K562 (cell line): ENCODE results near the gene HNRNPF. TPM values are rescaled to one million over a fixed set of nuclear protein-coding genes. Genes with fewer than 3 reads are reported as not detected.
A peak's percentile ranks its signal among the peaks of the same experiment; 100 is the strongest.

ENCODE experiments used
- ADNP ChIP-seq: fragments of 200-800 bp; sonication (Bioruptor generic); IDR thresholded peaks from 2 replicates; pipeline ENCODE4 v1.6.1; 2016; ENCODE audit warnings: missing genetic modification characterization, missing compliant biosample characterization
- BRD9 ChIP-seq: fragments of 450-650 bp; IDR thresholded peaks from 2 replicates; pipeline ENCODE4 v1.6.1; 2018; ENCODE audit warnings: low read depth; ENCODE audit not compliant: partially characterized antibody
- COPS2 ChIP-seq: fragments of 450-650 bp; conservative IDR thresholded peaks from 2 replicates; pipeline ENCODE4 v1.6.1; 2016; ENCODE audit warnings: mild to moderate bottlenecking, moderate library complexity
- CSDE1 ChIP-seq, 2 experiments: fragments of 450-650 bp; IDR thresholded peaks; 2 replicates each; pipeline ENCODE4 v1.6.1; 2016; ENCODE audit warnings: mild to moderate bottlenecking in 1 of 2
- DIDO1 ChIP-seq: fragments of 450-650 bp; IDR thresholded peaks from 2 replicates; pipeline ENCODE4 v1.6.1; 2016; ENCODE audit warnings: low read depth, missing biosample characterization, missing genetic modification characterization
- FOXJ2 ChIP-seq: fragments of 200-800 bp; sonication (Bioruptor generic); IDR thresholded peaks from 2 replicates; pipeline ENCODE4 v1.6.1; 2016; ENCODE audit warnings: missing genetic modification characterization, missing compliant biosample characterization
- KDM2B ChIP-seq: fragments of 250-450 bp; sonication (Bioruptor Pico); IDR thresholded peaks from 2 replicates; pipeline ENCODE4 v1.8.0; 2021; ENCODE audit warnings: mild to moderate bottlenecking, moderate library complexity
- MAFK ChIP-seq: IDR thresholded peaks from 2 replicates; pipeline ENCODE4 v1.6.1; 2011; ENCODE audit warnings: low read length, improper control_type of control experiment
- NFE2 ChIP-seq: IDR thresholded peaks from 2 replicates; pipeline ENCODE4 v1.6.1; 2014; ENCODE audit warnings: antibody characterized with exemption, low read depth
- NR2C2 ChIP-seq, 2 experiments: fragments of 200-800 bp in 1 of 2; sonication (Bioruptor generic) in 1 of 2; sonication (generic) in 1 of 2; formaldehyde crosslinking in 1 of 2; IDR thresholded peaks; 2 replicates each; pipeline versions ENCODE4 v1.6.1 to v1.8.0; 2016 to 2022; ENCODE audit warnings: mild to moderate bottlenecking in 1 of 2, missing compliant biosample characterization in 1 of 2, missing genetic modification characterization in 1 of 2, missing genetic modification reagents in 1 of 2
- NUFIP1 ChIP-seq: fragments of 450-650 bp; IDR thresholded peaks from 2 replicates; pipeline ENCODE4 v1.6.1; 2018; ENCODE audit not compliant: partially characterized antibody
- PHF21A ChIP-seq: fragments of 450-650 bp; IDR thresholded peaks from 2 replicates; pipeline ENCODE4 v1.6.1; 2017; ENCODE audit warnings: low read depth, borderline replicate concordance
- RB1 ChIP-seq: fragments of 450-650 bp; IDR thresholded peaks from 2 replicates; pipeline ENCODE4 v1.6.1; 2017; ENCODE audit warnings: low read depth, mild to moderate bottlenecking
- RBM15 ChIP-seq: fragments of 200-400 bp; formaldehyde crosslinking; IDR thresholded peaks from 2 replicates; pipeline ENCODE4 v1.6.1; 2018; ENCODE audit warnings: mild to moderate bottlenecking, low read length, moderate library complexity; ENCODE audit not compliant: insufficient read depth
- SUPT5H ChIP-seq: fragments of 450-650 bp; IDR thresholded peaks from 2 replicates; pipeline ENCODE4 v1.6.1; 2016
- TCF3 ChIP-seq: sonication (generic); formaldehyde crosslinking; IDR thresholded peaks from 2 replicates; pipeline ENCODE4 v1.4.0; 2020; ENCODE audit warnings: mild to moderate bottlenecking, missing genetic modification reagents
- TCF7L2 ChIP-seq: fragments of 150-350 bp; IDR thresholded peaks from 2 replicates; pipeline ENCODE4 v1.6.1; 2016; ENCODE audit warnings: low read depth, mild to moderate bottlenecking, low read length, moderate library complexity
- TGIF2 ChIP-seq: sonication (generic); formaldehyde crosslinking; IDR thresholded peaks from 2 replicates; pipeline ENCODE4 v1.8.1; 2022; ENCODE audit warnings: mild to moderate bottlenecking, missing genetic modification reagents, moderate library complexity
- ZNF133 ChIP-seq: fragments of 250-450 bp; sonication (Bioruptor Pico); IDR thresholded peaks from 2 replicates; pipeline ENCODE4 v1.4.0; 2020; ENCODE audit warnings: mild to moderate bottlenecking
- polyA plus RNA-seq, 8 experiments: library from polyadenylated mRNA; depleted of rRNA in 4 of 8; stranded (reverse) in 5 of 8; unstranded in 3 of 8; fragments of >200 nt; fragmentation: Nextera tagmentation in 2 of 8; fragmentation: Illumina TruSeq in 1 of 8; extraction: Ambion mirVana in 2 of 8; extraction: Trizol in 1 of 8; gene quantifications; 2 replicates each; pipeline versions ENCODE4 v1.2.1 to v1.2.3, GENCODE V29; 2011 to 2014; ENCODE audit warnings: inconsistent platforms in 1 of 8, missing spikeins in 1 of 8
- total RNA-seq, 7 experiments: library from RNA; depleted of rRNA in 6 of 7; stranded (reverse); fragments of >200 nt in 6 of 7; fragmentation: Illumina TruSeq in 2 of 7; extraction: Trizol in 2 of 7; gene quantifications; 2 replicates each; pipeline versions ENCODE4 v1.2.1 to v1.2.3, GENCODE V29; 2011 to 2021; ENCODE audit warnings: low replicate concordance in 1 of 7
- TF ChIP-seq, protein P1 (sequence below): fragments of 250-450 bp; sonication (Bioruptor Pico); IDR thresholded peaks from 2 replicates; pipeline ENCODE4 v1.4.0; 2020; ENCODE audit warnings: mild to moderate bottlenecking
- TF ChIP-seq, protein P2 (sequence below): fragments of 450-650 bp; IDR thresholded peaks from 2 replicates; pipeline ENCODE4 v1.7.0; 2016; ENCODE audit warnings: borderline replicate concordance
- TF ChIP-seq, protein P3 (sequence below): fragments of 250-450 bp; sonication (Bioruptor Pico); IDR thresholded peaks from 2 replicates; pipeline ENCODE4 v1.5.0; 2020; ENCODE audit warnings: mild to moderate bottlenecking, borderline replicate concordance

The HNRNPF gene
- total and polyA plus RNA-seq, 9 of the 15 experiments (the other 6 are each of a cell fraction or from before 2014, with no cell fraction given): 192 to 489 (median 416) TPM

DNA sequence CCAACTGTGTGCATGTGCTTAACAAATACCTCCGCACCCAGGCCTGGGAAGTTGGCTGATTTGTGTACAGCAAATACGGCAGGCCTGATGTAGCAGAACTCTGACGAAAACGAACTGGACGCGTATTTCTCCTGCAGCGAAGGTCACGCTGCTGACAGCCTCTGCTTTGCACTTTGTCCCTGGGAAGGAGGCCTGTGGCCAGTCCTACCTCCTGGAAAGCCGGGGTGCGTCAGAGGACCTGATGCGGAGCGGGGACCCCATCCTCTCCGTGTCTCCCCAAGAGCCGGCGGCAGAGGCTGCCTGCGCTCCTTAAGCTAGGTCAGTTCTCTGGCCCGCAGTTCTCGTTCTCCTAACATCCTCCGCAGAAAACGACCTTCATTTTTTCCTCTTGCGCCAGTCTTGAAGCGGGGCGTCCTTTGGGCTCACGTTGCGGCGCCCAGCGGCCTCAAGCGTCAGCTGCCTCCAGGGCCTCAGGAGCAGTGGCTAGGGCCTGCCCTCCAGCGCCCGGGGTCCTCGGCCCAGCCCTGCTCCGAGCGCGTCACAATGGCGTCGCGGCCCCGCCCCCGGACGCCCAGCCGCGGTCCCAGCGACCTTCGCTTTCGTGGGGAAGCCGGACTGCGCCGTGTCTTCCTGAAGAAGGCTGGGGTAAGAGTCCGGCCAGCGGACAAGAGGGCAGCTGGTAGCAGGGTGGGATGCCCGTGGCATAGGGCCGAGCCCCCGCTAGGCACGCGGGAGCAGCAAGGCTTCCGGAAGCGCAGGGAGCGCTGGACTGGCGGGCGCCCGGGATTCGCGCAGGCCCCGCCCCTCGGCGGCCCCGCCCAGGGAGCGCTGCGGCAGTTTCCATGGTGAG, 27.5 kb upstream of the HNRNPF start, which contains the start of gene ZNF487 (continued):
- peak; percentile 98 for TF ChIP-seq BRD9
- TF ChIP-seq COPS2: no peak
- peak; percentile 29 for TF ChIP-seq PHF21A
- peak; percentile 42; the same call in 1 of the 2 replicates for TF ChIP-seq TCF3 (CRISPR knock-in tag)
- TF ChIP-seq SUPT5H: peak; percentile 91
- peak; percentile 100 for TF ChIP-seq FOXJ2 (tag)
- TF ChIP-seq TCF7L2: no peak
- peak; percentile 61; the same call in 1 of the 2 replicates for TF ChIP-seq NR2C2 (CRISPR knock-in tag; IDR thresholded peaks at IDR 0.05)
- TF ChIP-seq NR2C2 (tag; IDR thresholded peaks at IDR 0.05): peak; percentile 75
- TF ChIP-seq MAFK: 0 out of 2 replicates have a peak, but pooled peaks have one; percentile 14
- 0 out of 2 replicates have a peak, but pooled peaks have one; percentile 29 for TF ChIP-seq DIDO1
- TF ChIP-seq TGIF2: no peak; the same call in 1 of the 2 replicates
- TF ChIP-seq, protein P1, sequence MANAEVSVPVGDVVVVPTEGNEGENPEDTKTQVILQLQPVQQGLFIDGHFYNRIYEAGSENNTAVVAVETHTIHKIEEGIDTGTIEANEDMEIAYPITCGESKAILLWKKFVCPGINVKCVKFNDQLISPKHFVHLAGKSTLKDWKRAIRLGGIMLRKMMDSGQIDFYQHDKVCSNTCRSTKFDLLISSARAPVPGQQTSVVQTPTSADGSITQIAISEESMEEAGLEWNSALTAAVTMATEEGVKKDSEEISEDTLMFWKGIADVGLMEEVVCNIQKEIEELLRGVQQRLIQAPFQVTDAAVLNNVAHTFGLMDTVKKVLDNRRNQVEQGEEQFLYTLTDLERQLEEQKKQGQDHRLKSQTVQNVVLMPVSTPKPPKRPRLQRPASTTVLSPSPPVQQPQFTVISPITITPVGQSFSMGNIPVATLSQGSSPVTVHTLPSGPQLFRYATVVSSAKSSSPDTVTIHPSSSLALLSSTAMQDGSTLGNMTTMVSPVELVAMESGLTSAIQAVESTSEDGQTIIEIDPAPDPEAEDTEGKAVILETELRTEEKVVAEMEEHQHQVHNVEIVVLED (CRISPR knock-in tag): peak; percentile 82
- TF ChIP-seq NUFIP1: no peak
- no peak for TF ChIP-seq RBM15
- no peak; the same call in 1 of the 2 replicates for TF ChIP-seq KDM2B (CRISPR knock-in tag)
- TF ChIP-seq, protein P2, sequence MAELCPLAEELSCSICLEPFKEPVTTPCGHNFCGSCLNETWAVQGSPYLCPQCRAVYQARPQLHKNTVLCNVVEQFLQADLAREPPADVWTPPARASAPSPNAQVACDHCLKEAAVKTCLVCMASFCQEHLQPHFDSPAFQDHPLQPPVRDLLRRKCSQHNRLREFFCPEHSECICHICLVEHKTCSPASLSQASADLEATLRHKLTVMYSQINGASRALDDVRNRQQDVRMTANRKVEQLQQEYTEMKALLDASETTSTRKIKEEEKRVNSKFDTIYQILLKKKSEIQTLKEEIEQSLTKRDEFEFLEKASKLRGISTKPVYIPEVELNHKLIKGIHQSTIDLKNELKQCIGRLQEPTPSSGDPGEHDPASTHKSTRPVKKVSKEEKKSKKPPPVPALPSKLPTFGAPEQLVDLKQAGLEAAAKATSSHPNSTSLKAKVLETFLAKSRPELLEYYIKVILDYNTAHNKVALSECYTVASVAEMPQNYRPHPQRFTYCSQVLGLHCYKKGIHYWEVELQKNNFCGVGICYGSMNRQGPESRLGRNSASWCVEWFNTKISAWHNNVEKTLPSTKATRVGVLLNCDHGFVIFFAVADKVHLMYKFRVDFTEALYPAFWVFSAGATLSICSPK: no peak
- peak; percentile 92 for TF ChIP-seq RB1
- TF ChIP-seq NFE2: no peak
- TF ChIP-seq ADNP (tag): no peak
- TF ChIP-seq, protein P3, sequence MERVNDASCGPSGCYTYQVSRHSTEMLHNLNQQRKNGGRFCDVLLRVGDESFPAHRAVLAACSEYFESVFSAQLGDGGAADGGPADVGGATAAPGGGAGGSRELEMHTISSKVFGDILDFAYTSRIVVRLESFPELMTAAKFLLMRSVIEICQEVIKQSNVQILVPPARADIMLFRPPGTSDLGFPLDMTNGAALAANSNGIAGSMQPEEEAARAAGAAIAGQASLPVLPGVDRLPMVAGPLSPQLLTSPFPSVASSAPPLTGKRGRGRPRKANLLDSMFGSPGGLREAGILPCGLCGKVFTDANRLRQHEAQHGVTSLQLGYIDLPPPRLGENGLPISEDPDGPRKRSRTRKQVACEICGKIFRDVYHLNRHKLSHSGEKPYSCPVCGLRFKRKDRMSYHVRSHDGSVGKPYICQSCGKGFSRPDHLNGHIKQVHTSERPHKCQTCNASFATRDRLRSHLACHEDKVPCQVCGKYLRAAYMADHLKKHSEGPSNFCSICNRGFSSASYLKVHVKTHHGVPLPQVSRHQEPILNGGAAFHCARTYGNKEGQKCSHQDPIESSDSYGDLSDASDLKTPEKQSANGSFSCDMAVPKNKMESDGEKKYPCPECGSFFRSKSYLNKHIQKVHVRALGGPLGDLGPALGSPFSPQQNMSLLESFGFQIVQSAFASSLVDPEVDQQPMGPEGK (CRISPR knock-in tag): no peak
- no peak for TF ChIP-seq ZNF133
- TF ChIP-seq CSDE1 (IDR thresholded peaks at IDR 0.05): no peak
